ENCODE results near the gene IL19.
"Not testable (repeated sequence)": the region's sequence is repeated elsewhere in the genome, so short reads cannot be mapped to it uniquely, and the experiment has no call there.

GRCh38 chr1:206762741-206763364 lies 7.7 kb upstream of the IL19 start:
- TF ChIP-seq, protein P1, sequence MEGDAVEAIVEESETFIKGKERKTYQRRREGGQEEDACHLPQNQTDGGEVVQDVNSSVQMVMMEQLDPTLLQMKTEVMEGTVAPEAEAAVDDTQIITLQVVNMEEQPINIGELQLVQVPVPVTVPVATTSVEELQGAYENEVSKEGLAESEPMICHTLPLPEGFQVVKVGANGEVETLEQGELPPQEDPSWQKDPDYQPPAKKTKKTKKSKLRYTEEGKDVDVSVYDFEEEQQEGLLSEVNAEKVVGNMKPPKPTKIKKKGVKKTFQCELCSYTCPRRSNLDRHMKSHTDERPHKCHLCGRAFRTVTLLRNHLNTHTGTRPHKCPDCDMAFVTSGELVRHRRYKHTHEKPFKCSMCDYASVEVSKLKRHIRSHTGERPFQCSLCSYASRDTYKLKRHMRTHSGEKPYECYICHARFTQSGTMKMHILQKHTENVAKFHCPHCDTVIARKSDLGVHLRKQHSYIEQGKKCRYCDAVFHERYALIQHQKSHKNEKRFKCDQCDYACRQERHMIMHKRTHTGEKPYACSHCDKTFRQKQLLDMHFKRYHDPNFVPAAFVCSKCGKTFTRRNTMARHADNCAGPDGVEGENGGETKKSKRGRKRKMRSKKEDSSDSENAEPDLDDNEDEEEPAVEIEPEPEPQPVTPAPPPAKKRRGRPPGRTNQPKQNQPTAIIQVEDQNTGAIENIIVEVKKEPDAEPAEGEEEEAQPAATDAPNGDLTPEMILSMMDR (IDR thresholded peaks at IDR 0.05; ENCODE audit: low read depth, low read length) = not testable (repeated sequence)
- TF ChIP-seq MAX (IDR thresholded peaks at IDR 0.05; ENCODE audit: low read depth, low read length) = not testable (repeated sequence)

Data from NB4 (cell line).